Fibroblast of peridontal ligament (primary cell): ENCODE results near the gene GAREM1.

Source experiments
- DNase-seq: peaks from one replicate; pipeline ENCODE4 v3.0.0-alpha.2; 2010; ENCODE audit errors: extremely low read depth

Gene GAREM1

GRCh38 chr18:32459361-32460101 lies 11.2 kb downstream of the GAREM1 start:
- no peak for DNase-seq

GRCh38 chr18:32455361-32455760 lies 15.3 kb downstream of the GAREM1 start:
- peak; percentile 3 for DNase-seq

- DNase-seq, result no peak
These were observed 16.1 kb downstream of the GAREM1 start for GRCh38 chr18:32454593-32454992.

- no peak for DNase-seq
These were observed 19.8 kb downstream of the GAREM1 start for GRCh38 chr18:32450874-32451273.

- no peak for DNase-seq
These were observed 20.5 kb downstream of the GAREM1 start for GRCh38 chr18:32450026-32450691.

GRCh38 chr18:32446780-32447179 lies 23.9 kb downstream of the GAREM1 start:
- DNase-seq, result no peak

GRCh38 chr18:32445846-32446245 lies 24.8 kb downstream of the GAREM1 start:
- no peak for DNase-seq

- no peak for DNase-seq
These were observed 26.9 kb downstream of the GAREM1 start for GRCh38 chr18:32443706-32444215.

- no peak for DNase-seq
These were observed 27.5 kb downstream of the GAREM1 start for GRCh38 chr18:32443033-32443705.

- DNase-seq, result no peak
These were observed 28.1 kb downstream of the GAREM1 start for GRCh38 chr18:32442575-32442974.

- no peak for DNase-seq
These were observed 29.1 kb downstream of the GAREM1 start for GRCh38 chr18:32441533-32441932.

- DNase-seq, result no peak
These were observed 30.2 kb downstream of the GAREM1 start for GRCh38 chr18:32440518-32440917.

- DNase-seq, result no peak
These were observed 30.9 kb downstream of the GAREM1 start for GRCh38 chr18:32439802-32440201.

GRCh38 chr18:32439241-32439640 lies 31.4 kb downstream of the GAREM1 start:
- no peak for DNase-seq

- no peak for DNase-seq
These were observed 32.5 kb downstream of the GAREM1 start for GRCh38 chr18:32438173-32438572.

GRCh38 chr18:32437100-32437834 lies 33.4 kb downstream of the GAREM1 start:
- DNase-seq, result no peak

GRCh38 chr18:32435631-32436500 lies 34.8 kb downstream of the GAREM1 start:
- no peak for DNase-seq

GRCh38 chr18:32431753-32432152 lies 38.9 kb downstream of the GAREM1 start:
- no peak for DNase-seq

GRCh38 chr18:32429402-32429801 lies 41.3 kb downstream of the GAREM1 start:
- no peak for DNase-seq

- peak; percentile 15 for DNase-seq
These were observed 43.4 kb downstream of the GAREM1 start for GRCh38 chr18:32427084-32427900.
